Cardiac atrium fibroblast (primary cell): ENCODE results near the gene CC2D2B. TPM values are rescaled to one million over a fixed set of nuclear protein-coding genes. Genes with fewer than 3 reads are reported as not detected.

Source experiments
- total RNA-seq: library from RNA; depleted of rRNA; stranded (reverse); fragments of >200 nt; gene quantifications from 2 replicates; pipeline ENCODE4 v1.2.3, GENCODE V29; 2015

The CC2D2B gene
- not detected in 2 replicates for total RNA-seq

GRCh38 chr10:95907456-95908253 lies at the start of gene CC2D2B:
Gene CC2D2B (plus strand): TSS chr10:95907975. CDS start chr10:95911324, 3,349 bp downstream.

GRCh38 chr10:96043033-96043892 lies 135.5 kb downstream of the CC2D2B start, which contains the start of gene CCNJ:
Gene CCNJ (plus strand): TSS chr10:96043583. CDS start chr10:96044394, 811 bp downstream.

Other genes with a start within 250 kb of the CC2D2B start
- gene TCTN3, start 214.0 kb upstream of the CC2D2B start, total RNA-seq = 38.5 and 46.3 TPM in 2 replicates
- 5.8 and 6.5 TPM in 2 replicates for gene ENTPD1, start 151.8 kb upstream of the CC2D2B start, total RNA-seq
- 2.5 and 5.0 TPM in 2 replicates for gene CCNJ, start 135.6 kb downstream of the CC2D2B start, total RNA-seq
- gene ZNF518A, start 222.3 kb downstream of the CC2D2B start, total RNA-seq = 5.0 and 5.4 TPM in 2 replicates